Measurements from ENCODE around the gene KPNA6. TPM values are rescaled to one million over a fixed set of nuclear protein-coding genes. Genes with fewer than 3 reads are reported as not detected.
A peak's percentile ranks its signal among the peaks of the same experiment; 100 is the strongest.
"Not testable (repeated sequence)": the region's sequence is repeated elsewhere in the genome, so short reads cannot be mapped to it uniquely, and the experiment has no call there.

The KPNA6 gene
- polyA plus RNA-seq, 3 donors, result 11.0 to 26.7 (median 20.2) TPM

DNA sequence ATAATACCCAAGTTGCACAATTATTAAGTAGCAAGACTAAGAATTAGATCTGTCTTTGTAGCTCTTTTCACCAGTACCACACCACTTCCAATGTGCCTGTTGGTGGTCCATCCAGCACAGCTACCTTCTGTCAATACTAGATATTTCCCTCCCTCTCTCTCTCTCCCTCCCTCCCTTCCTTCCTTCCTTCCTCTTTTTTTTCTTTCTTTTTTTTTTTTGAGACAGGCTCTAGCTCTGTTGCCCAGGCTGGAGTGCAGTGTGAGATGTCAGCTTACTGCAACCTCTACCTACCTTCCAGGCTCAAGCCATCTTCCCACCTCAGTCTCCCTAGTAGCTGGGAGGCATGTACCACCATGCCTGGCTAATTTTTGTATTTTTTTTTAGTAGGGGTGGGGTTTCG is 21.1 kb downstream of the KPNA6 start:
- Histone ChIP-seq H2AFZ (ENCODE audit: insufficient read depth, low read depth, low read length, poor library complexity, severe bottlenecking) (no peak overlapping the region), H3K27me3 (ENCODE audit: control insufficient read depth in 2 of 2, insufficient read depth in 2 of 2, low read length in 2 of 2) (no peaks in the 10 kb centered on the region), H3K4me2 (replicated peaks; ENCODE audit: extremely low read depth, low read length, poor library complexity, severe bottlenecking) (no peak overlapping the region), H4K20me1 (ENCODE audit: insufficient read depth, low read length) (peaks cover 79% of the 10 kb centered on the region), H3K36me3 (replicated peaks in 1 of 2; ENCODE audit: control insufficient read depth in 1 of 2, insufficient read depth in 2 of 2, low read length in 2 of 2) (peaks cover 6 to 17% of the 10 kb centered on the region in 2 donors), H3K4me1 (ENCODE audit: control insufficient read depth in 1 of 2, insufficient read depth in 2 of 2, low read length in 2 of 2) (peaks cover 23% of the 10 kb centered on the region in 2 donors), H3K4me3 (replicated peaks in 1 of 3; ENCODE audit: low read depth in 2 of 3, low read length in 3 of 3) (no peak overlapping the region), H3K9me3 (replicated peaks in 1 of 2; ENCODE audit: control insufficient read depth in 1 of 2, insufficient read depth in 1 of 2, low read length in 2 of 2) (no peaks in the 10 kb centered on the region), H3K79me2 (ENCODE audit: insufficient read depth, low read length) (peaks cover 90% of the 10 kb centered on the region), H3K27ac (ENCODE audit: low read depth in 1 of 2, low read length in 2 of 2) (peak overlapping the region in 1 of 2 donors; percentile 42), H3K9ac (ENCODE audit: insufficient read depth, low read length, poor library complexity, severe bottlenecking) (no peak overlapping the region)
- H3K27me3 Mint-ChIP-seq (ENCODE audit: low read depth in 3 of 3), result peaks cover 0 to 1% (median 0%) of the 10 kb centered on the region in 3 donors
- DNase-seq, result no peak
- no peak overlapping the region for H3K4me3 Mint-ChIP-seq
- no CpG with 5 or more reads among the region's 1 CpG for WGBS (ENCODE audit: insufficient coverage)
- H3K36me3 Mint-ChIP-seq, result peaks cover 15 to 36% of the 10 kb centered on the region in 2 donors
- H3K27ac Mint-ChIP-seq, result peak overlapping the region in 2 of 7 donors; percentile 26 to 80
- peaks cover 0 to 1% (median 0%) of the 10 kb centered on the region in 7 donors for H3K9me3 Mint-ChIP-seq
- intact Hi-C loops (cut with micrococcal nuclease), result no loop called here
- TF ChIP-seq, protein P1, sequence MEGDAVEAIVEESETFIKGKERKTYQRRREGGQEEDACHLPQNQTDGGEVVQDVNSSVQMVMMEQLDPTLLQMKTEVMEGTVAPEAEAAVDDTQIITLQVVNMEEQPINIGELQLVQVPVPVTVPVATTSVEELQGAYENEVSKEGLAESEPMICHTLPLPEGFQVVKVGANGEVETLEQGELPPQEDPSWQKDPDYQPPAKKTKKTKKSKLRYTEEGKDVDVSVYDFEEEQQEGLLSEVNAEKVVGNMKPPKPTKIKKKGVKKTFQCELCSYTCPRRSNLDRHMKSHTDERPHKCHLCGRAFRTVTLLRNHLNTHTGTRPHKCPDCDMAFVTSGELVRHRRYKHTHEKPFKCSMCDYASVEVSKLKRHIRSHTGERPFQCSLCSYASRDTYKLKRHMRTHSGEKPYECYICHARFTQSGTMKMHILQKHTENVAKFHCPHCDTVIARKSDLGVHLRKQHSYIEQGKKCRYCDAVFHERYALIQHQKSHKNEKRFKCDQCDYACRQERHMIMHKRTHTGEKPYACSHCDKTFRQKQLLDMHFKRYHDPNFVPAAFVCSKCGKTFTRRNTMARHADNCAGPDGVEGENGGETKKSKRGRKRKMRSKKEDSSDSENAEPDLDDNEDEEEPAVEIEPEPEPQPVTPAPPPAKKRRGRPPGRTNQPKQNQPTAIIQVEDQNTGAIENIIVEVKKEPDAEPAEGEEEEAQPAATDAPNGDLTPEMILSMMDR (IDR thresholded peaks at IDR 0.05), result no peak
- peaks cover 31% of the 10 kb centered on the region for H3K4me1 Mint-ChIP-seq

DNA sequence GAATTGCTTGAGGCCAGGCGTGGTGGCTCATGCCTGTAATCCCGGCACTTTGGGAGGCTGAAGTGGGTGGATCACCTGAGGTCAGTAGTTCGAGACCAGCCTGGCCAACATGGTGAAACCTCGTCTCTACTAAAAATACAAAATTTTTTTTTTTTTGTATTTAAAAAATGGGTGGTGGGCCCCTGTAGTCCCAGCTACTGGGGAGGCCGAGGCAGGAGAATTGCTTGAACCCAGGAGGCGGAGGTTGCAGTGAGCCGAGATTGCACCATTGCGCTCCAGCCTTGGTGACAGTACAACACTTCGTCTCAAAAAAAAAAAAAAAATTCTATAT is 26.1 kb downstream of the KPNA6 start:
- WGBS (ENCODE audit: insufficient coverage), result 100% methylated on average over 2 of the region's 9 CpGs

More for the DNA sequence above, 26.1 kb downstream of the KPNA6 start:
- H3K4me3 Mint-ChIP-seq; H3K27ac ChIP-seq (ENCODE audit: low read depth in 1 of 2, low read length in 2 of 2); DNase-seq; H3K4me2 ChIP-seq (replicated peaks; ENCODE audit: extremely low read depth, low read length, poor library complexity, severe bottlenecking); H3K27ac Mint-ChIP-seq; H3K27me3 Mint-ChIP-seq (ENCODE audit: low read depth in 3 of 3); H3K4me1 ChIP-seq (ENCODE audit: control insufficient read depth in 1 of 2, insufficient read depth in 2 of 2, low read length in 2 of 2); H3K9me3 ChIP-seq (replicated peaks in 1 of 2; ENCODE audit: control insufficient read depth in 1 of 2, insufficient read depth in 1 of 2, low read length in 2 of 2); H3K9me3 Mint-ChIP-seq; H3K27me3 ChIP-seq (ENCODE audit: control insufficient read depth in 2 of 2, insufficient read depth in 2 of 2, low read length in 2 of 2); H3K9ac ChIP-seq (ENCODE audit: insufficient read depth, low read length, poor library complexity, severe bottlenecking); H3K4me3 ChIP-seq (replicated peaks in 1 of 3; ENCODE audit: low read depth in 2 of 3, low read length in 3 of 3); intact Hi-C loops (cut with micrococcal nuclease); H2AFZ ChIP-seq (ENCODE audit: insufficient read depth, low read depth, low read length, poor library complexity, severe bottlenecking): not testable (repeated sequence)
- Mint-ChIP-seq H3K36me3 (peaks cover 19 to 59% of the 10 kb centered on the region in 2 donors), H3K4me1 (peaks cover 10% of the 10 kb centered on the region)
- H3K36me3 ChIP-seq (replicated peaks in 1 of 2; ENCODE audit: control insufficient read depth in 1 of 2, insufficient read depth in 2 of 2, low read length in 2 of 2), result peaks cover 6 to 24% of the 10 kb centered on the region in 2 donors
- peaks cover 91% of the 10 kb centered on the region for H3K79me2 ChIP-seq (ENCODE audit: insufficient read depth, low read length)
- peaks cover 81% of the 10 kb centered on the region for H4K20me1 ChIP-seq (ENCODE audit: insufficient read depth, low read length)
